Heart left ventricle (tissue), 13 donors: ENCODE results near the gene MAN2A1.

Experiments
- CTCF ChIP-seq, 12 donors: fragments of 200-600 bp; sonication (generic) in 4 of 12; IDR thresholded peaks; one replicate each; pipeline versions ENCODE4 v1.5.0 to v1.8.0; 2018 to 2022; ENCODE audit warnings: antibody characterized with exemption in 12 of 12, mild to moderate bottlenecking in 5 of 12
- POLR2A ChIP-seq, 2 donors: fragments of 450-650 bp; IDR thresholded peaks; one replicate each; pipeline ENCODE4 v1.6.1; 2017; ENCODE audit warnings: antibody characterized with exemption in 2 of 2, mild to moderate bottlenecking in 2 of 2, moderate library complexity in 2 of 2
- donor health status: ischemic (EF 13 %, LVEDD 7.1; RV severe dilation, severe dysfunction).
- donor health status: DM: no; HTN: yes; CAD: no.
- donor health status: DM: no; HTN: no; CAD: no.
- donor health status: ischemic (EF 25% LVEDD 6.9; RV normal size, moderate dysfunction).
- donor health status: ischemic (EF 25% LVEDD 5.7; RV mildly dilated, moderate dysfunction).
- donor health status: ischemic (EF 35%, LVEDD 5.7; RV mildly dilated, moderate dysfunction).
- donor health status: nonischemic (EF 11% LVEDD 7.7; RV severe dilation, severe dysfunction).
- donor health status: DM: yes; HTN: yes; CAD: no.
- donor health status: PGD.
- donor health status: ischemic (EF 29% LVEDD 5.4; RV normal size, mild dysfunction).
- donor health status: nonischemic (EF 23%, LVEDD 6.1; RV moderate dilation, normal function).

GRCh38 chr5:109762821-109763220 is 73.1 kb downstream of the MAN2A1 start:
- TF ChIP-seq CTCF (IDR thresholded peaks at IDR 0.05) (no peak), POLR2A (IDR thresholded peaks at IDR 0.05) (no peak)
